ENCODE measurements around the gene MATN3.
"Not testable (repeated sequence)": the region's sequence is repeated elsewhere in the genome, so short reads cannot be mapped to it uniquely, and the experiment has no call there.

MATN3 gene

GRCh38 chr2:20048488-20049448 lies 36.3 kb upstream of the MATN3 start:
- peak overlapping the region; percentile 95; the same call in 1 of the 2 replicates for H3K4me3 ChIP-seq (ENCODE audit: low read depth, low read length)
- no peak for TF ChIP-seq CTCF (IDR thresholded peaks at IDR 0.05; ENCODE audit: low read depth, low read length, missing control alignments)
- DNase-seq (ENCODE audit: low read depth): no peak

DNA sequence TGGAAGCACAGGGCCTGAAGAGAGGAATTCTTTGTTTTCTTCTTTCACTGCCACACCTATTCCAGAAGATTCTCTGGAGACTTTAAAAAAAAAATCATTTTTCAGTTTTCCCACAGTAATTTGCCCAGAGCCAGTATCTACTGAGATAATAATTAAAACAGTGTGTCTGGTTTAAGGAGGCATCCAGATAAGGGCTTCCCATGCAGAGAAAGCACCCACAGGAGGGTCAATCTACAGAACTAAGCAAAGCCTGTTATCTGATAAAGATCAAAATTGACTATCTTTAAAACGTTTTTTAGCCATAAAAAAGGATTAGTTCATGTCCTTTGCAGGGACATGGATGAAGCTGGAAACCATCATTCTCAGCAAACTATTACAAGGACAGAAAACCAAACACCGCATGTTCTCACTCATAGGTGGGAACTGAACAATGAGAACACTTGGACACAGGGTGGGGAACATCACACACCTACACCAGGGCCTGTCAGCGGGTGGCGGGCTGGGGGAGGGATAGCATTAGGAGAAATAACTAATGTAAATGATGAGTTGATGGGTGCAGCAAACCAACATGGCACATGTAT lies 33.3 kb upstream of the MATN3 start:
- not testable (repeated sequence) for DNase-seq (ENCODE audit: low read depth); H3K4me3 ChIP-seq (ENCODE audit: low read depth, low read length)

GRCh38 chr2:20044778-20045177 lies 32.3 kb upstream of the MATN3 start:
- no peak overlapping the region for H3K4me3 ChIP-seq (ENCODE audit: low read depth, low read length)
- no peak for TF ChIP-seq CTCF (IDR thresholded peaks at IDR 0.05; ENCODE audit: low read depth, low read length, missing control alignments)
- DNase-seq (ENCODE audit: low read depth): no peak

DNA sequence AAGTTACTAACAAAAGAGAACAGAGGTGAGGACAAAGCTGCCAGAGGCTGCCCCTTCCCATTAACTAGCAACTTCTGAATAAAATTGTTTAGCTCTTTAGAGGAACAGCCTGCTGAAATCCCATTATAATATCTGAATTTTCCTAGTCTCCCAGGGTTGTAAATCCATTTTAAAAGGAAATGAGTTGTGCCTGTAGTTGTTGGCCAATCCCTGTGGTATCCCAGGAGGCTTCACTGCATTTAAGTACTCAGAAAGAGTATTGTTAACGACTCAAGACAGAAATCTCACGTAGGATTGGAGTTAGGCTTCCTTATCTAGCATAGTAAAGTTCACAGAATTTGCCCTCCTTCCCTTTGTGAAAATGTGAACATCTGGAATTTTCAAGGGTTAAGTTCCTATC lies 30.1 kb upstream of the MATN3 start:
- TF ChIP-seq CTCF (IDR thresholded peaks at IDR 0.05; ENCODE audit: low read depth, low read length, missing control alignments): no peak
- H3K4me3 ChIP-seq (ENCODE audit: low read depth, low read length): no peak overlapping the region
- DNase-seq (ENCODE audit: low read depth): no peak

- no peak overlapping the region for H3K4me3 ChIP-seq (ENCODE audit: low read depth, low read length)
- no peak for TF ChIP-seq CTCF (IDR thresholded peaks at IDR 0.05; ENCODE audit: low read depth, low read length, missing control alignments)
- DNase-seq (ENCODE audit: low read depth): no peak
Observed at GRCh38 chr2:20040489-20041172, 28.2 kb upstream of the MATN3 start.

- DNase-seq (ENCODE audit: low read depth): no peak
- no peak overlapping the region for H3K4me3 ChIP-seq (ENCODE audit: low read depth, low read length)
- no peak for TF ChIP-seq CTCF (IDR thresholded peaks at IDR 0.05; ENCODE audit: low read depth, low read length, missing control alignments)
Observed at GRCh38 chr2:20037660-20038059, 25.2 kb upstream of the MATN3 start.

DNA sequence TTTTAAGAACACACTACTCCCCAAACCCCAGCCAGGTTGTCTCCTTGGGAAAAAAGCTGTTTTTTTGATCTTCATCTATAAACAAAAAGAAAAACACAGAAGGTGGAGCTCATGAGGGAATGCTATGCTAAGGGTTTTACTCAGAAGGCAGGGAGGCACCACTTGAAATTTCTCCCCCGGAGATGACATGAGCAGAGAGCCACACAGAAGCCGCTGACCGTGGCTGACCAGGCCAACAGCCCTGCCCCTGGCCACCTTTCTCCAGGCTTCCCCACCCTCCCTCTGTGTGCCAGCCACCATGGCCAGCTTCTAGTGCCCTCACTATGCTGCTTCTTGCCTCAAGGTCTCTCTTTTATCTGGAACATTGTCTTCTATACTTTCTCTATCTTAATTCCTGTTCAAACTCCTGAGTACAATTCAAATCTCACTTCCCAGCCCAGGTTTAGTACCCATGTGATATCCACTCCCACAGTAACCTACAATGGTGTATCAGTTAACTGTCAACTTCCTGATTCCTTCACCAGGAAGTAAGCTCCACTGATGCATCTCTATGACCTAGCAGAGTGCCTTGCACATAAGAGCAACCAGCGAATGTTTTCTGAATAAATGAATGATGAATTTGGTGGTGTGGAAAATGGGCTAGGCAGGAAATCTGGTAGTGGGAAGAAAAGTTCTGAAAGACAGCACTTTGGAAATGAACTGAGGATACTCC lies 23.6 kb upstream of the MATN3 start:
- H3K4me3 ChIP-seq (ENCODE audit: low read depth, low read length): no peak overlapping the region
- no peak for TF ChIP-seq CTCF (IDR thresholded peaks at IDR 0.05; ENCODE audit: low read depth, low read length, missing control alignments)
- no peak for DNase-seq (ENCODE audit: low read depth)

All from GM12864 (cell line).